Endothelial cell (in vitro differentiated cells): Measurements from ENCODE around the gene LY6G6F. TPM values are rescaled to one million over a fixed set of nuclear protein-coding genes. Genes with fewer than 3 reads are reported as not detected.

ENCODE experiments used
- DNase-seq: peaks from one replicate; pipeline ENCODE4 v3.0.0; 2021; ENCODE audit warnings: low spot score
- H3K27ac Mint-ChIP-seq: one replicate; pipeline ENCODE4 v1.8.0; 2021; ENCODE audit warnings: mixed read lengths, inconsistent platforms; ENCODE audit not compliant: unreplicated experiment
- H3K27me3 Mint-ChIP-seq: one replicate; pipeline ENCODE4 v1.8.0; 2021; ENCODE audit warnings: mild to moderate bottlenecking, moderate library complexity, mixed read lengths, inconsistent platforms; ENCODE audit not compliant: unreplicated experiment
- H3K36me3 Mint-ChIP-seq: one replicate; pipeline ENCODE4 v1.8.0; 2021; ENCODE audit warnings: mild to moderate bottlenecking, low read depth, mixed read lengths, inconsistent platforms; ENCODE audit not compliant: unreplicated experiment
- H3K4me1 Mint-ChIP-seq: one replicate; pipeline ENCODE4 v1.8.0; 2021; ENCODE audit warnings: mild to moderate bottlenecking, mixed read lengths, inconsistent platforms; ENCODE audit not compliant: unreplicated experiment
- H3K4me3 Mint-ChIP-seq: one replicate; pipeline ENCODE4 v1.8.0; 2021; ENCODE audit warnings: mild to moderate bottlenecking, mixed read lengths, inconsistent platforms; ENCODE audit not compliant: unreplicated experiment
- H3K9me3 Mint-ChIP-seq: one replicate; pipeline ENCODE4 v1.8.0; 2021; ENCODE audit warnings: mixed read lengths, inconsistent platforms; ENCODE audit not compliant: unreplicated experiment
- total RNA-seq: library from RNA; stranded (reverse); fragmentation: NEBNext Ultra II Directional; extraction: Animal tissue kit (Norgen Biotek cat#: 25700); gene quantifications from one replicate; pipeline ENCODE4 v1.2.1, GENCODE V29; 2021; ENCODE audit not compliant: unreplicated experiment
- TF ChIP-seq, protein P1 (sequence below): fragments of 200-600 bp; sonication (generic); IDR thresholded peaks from one replicate; pipeline ENCODE4 v1.5.0; 2021; ENCODE audit warnings: antibody characterized with exemption; ENCODE audit not compliant: unreplicated experiment

The LY6G6F gene
- total RNA-seq, 1 donor from 2014 or later = not detected

DNA sequence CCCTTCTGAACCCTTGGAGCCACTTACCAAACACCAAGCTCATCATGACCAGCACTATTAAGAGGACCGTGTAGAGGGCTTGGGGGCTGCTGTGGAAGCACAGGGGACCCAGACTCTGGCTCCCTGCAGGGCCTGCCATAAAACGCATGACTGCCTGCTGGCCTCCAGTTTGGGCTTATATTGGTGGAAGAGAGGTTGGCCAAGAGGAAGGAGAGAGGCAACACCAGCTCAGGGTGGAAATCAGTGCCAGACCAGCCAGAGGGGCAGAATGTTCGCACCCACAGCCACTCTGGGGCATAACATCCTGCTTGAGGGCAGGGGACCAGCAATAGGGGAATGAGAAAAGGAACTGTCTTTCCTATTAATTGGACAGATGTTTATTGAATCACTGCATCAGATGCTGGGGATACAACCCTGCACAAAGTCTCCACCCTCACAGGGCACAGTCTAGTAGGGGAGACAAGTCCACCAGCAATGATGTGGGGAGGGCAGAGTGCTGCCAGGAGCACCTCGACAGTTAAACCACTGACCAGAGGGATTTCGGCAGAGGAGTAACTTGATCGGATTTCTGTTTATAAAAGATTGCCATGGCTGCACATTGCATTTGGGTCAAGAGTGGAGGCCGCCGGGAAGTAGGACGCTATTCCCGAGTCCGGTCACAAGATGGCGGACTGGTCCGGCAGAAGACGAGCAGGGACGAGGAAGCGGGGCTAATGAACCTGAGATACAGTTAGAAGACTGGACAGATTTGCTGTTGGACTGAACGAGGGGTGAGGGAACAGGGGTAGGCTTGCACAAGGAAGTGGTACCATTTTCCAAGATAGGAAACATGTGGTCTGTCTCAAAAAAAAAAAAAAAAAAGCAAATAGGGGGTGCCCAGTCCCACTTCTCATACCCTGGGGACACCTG lies 26.2 kb upstream of the LY6G6F start, which contains the start of gene LY6G5C:
TSS of gene LY6G5C (minus strand) at position 842 of the 909 bp plus-strand sequence. CDS start at position 148, 694 bp downstream.
- Mint-ChIP-seq H3K9me3 (no peaks in the 10 kb centered on the region), H3K4me1 (peaks cover 24% of the 10 kb centered on the region), H3K27ac (peak within 1 kb of the TSS; percentile 88), H3K4me3 (peak within 1 kb of the TSS; percentile 84), H3K36me3 (peaks cover 15% of the 10 kb centered on the region), H3K27me3 (peaks cover 13% of the 10 kb centered on the region)
- DNase-seq = peak; percentile 63
- TF ChIP-seq, protein P1, sequence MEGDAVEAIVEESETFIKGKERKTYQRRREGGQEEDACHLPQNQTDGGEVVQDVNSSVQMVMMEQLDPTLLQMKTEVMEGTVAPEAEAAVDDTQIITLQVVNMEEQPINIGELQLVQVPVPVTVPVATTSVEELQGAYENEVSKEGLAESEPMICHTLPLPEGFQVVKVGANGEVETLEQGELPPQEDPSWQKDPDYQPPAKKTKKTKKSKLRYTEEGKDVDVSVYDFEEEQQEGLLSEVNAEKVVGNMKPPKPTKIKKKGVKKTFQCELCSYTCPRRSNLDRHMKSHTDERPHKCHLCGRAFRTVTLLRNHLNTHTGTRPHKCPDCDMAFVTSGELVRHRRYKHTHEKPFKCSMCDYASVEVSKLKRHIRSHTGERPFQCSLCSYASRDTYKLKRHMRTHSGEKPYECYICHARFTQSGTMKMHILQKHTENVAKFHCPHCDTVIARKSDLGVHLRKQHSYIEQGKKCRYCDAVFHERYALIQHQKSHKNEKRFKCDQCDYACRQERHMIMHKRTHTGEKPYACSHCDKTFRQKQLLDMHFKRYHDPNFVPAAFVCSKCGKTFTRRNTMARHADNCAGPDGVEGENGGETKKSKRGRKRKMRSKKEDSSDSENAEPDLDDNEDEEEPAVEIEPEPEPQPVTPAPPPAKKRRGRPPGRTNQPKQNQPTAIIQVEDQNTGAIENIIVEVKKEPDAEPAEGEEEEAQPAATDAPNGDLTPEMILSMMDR = peak; percentile 29

DNA sequence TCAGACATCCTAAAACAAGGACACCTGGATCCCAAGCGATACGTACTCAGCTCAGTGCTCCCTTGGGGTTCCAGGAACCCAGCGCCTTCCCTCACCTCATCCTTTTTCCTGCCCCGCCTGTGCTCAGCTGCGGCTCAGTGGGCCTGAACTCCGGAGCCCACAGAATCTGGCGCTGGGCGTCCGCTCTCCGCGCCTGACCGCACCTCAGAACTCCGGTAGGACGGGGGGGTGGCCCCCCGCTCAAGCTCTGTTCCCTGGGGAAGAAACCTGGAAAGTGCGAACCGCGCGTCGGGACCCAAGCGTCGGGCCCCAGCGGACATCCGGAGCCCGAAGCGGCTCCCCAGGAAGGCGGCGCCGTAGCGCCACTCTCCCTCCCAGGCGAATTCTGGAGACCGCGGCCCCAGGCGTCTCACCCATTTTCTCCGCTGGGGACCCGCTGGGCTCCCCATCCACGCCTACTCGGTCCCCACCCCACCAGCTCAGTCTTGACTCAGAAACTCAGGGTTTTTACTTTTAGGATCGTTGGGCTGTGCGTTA lies 25.5 kb upstream of the LY6G6F start:
- peaks cover 24% of the 10 kb centered on the region for H3K4me1 Mint-ChIP-seq
- DNase-seq = peak; percentile 45
- H3K4me3 Mint-ChIP-seq = peak overlapping the region; percentile 84
- peaks cover 17% of the 10 kb centered on the region for H3K36me3 Mint-ChIP-seq
- TF ChIP-seq, protein P1 = no peak
- H3K27me3 Mint-ChIP-seq = peaks cover 13% of the 10 kb centered on the region
- peak overlapping the region; percentile 88 for H3K27ac Mint-ChIP-seq
- H3K9me3 Mint-ChIP-seq = no peaks in the 10 kb centered on the region

DNA sequence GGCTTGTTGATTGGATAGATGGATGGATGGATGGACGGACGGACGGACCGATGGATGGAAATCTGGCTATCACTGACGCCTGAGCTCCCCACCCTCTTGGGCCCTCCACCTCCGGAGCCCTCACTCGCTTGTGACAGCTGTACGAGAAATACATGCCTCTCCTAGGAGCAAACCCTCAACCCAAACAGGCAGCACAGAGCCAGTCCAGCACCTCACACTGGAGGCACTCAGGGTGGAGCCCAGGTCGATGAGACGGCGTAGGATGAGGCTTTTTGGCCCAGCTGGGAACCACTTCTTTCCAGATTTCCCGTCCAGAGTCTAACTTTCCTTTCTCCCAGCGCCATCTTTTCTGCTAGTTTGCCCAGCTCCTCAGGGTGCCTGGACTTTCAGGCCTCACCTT lies 23.1 kb upstream of the LY6G6F start:
- TF ChIP-seq, protein P1 = no peak
- Mint-ChIP-seq H3K4me3 (peak overlapping the region; percentile 86), H3K36me3 (peaks cover 10% of the 10 kb centered on the region), H3K27ac (no peak overlapping the region), H3K9me3 (no peaks in the 10 kb centered on the region), H3K27me3 (peaks cover 11% of the 10 kb centered on the region), H3K4me1 (peaks cover 20% of the 10 kb centered on the region)
- no peak for DNase-seq

DNA sequence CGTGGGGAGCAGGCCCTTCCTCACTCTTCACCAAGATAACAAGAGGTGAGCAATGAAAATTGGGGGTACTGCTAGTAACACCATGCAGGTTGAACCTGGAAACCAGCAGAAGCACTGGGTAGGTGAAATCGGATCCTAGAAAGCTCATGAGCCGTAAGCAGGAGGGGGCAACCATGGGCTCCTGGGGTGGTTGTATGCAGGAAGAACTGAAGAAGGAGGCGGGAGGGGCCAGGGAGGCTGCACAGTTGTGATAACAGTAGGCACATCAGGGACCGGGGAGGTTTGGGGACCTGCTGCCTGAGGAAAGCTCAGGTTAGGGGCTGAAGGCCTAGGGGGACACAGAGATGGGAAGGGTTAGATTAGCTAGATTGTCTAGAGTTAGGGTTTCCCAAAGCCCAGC lies 20.2 kb upstream of the LY6G6F start:
- H3K27ac Mint-ChIP-seq = no peak overlapping the region
- peaks cover 22% of the 10 kb centered on the region for H3K4me1 Mint-ChIP-seq
- peaks cover 16% of the 10 kb centered on the region for H3K36me3 Mint-ChIP-seq
- peaks cover 4% of the 10 kb centered on the region for H3K27me3 Mint-ChIP-seq
- no peak for DNase-seq
- H3K4me3 Mint-ChIP-seq = peak overlapping the region; percentile 38
- no peaks in the 10 kb centered on the region for H3K9me3 Mint-ChIP-seq
- TF ChIP-seq, protein P1 = no peak

DNA sequence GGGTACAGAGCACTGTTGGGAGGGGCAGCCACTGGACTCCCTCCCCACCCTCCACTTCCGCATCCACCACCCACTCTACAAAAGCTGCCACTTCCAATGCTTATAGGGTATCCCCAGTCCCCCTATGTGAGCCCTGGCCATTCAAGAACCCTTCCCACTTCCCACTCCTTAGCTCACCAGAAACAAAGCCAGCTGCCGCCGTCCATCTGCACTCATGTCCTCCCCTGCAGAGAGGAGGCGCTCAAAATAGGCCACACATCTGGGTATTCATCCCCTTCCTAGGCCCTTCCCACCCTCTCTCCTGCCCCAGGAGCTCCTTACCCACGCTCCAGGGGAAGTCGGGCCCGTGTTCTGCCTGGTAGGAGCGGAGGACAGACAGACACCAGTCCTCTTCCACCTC lies 19.3 kb upstream of the LY6G6F start:
- Mint-ChIP-seq H3K9me3 (no peaks in the 10 kb centered on the region), H3K27me3 (peaks cover 4% of the 10 kb centered on the region), H3K4me1 (peaks cover 19% of the 10 kb centered on the region), H3K36me3 (peaks cover 16% of the 10 kb centered on the region), H3K27ac (no peak overlapping the region), H3K4me3 (no peak overlapping the region)
- no peak for DNase-seq
- TF ChIP-seq, protein P1 = no peak
